AG04450 (cell line): Measurements from ENCODE around the gene WDR70. TPM values are rescaled to one million over a fixed set of nuclear protein-coding genes. Genes with fewer than 3 reads are reported as not detected.

Experiments
- CTCF ChIA-PET: fragments of 300-600, 350-600 bp; formaldehyde crosslinking; extraction: SDS; loops from one replicate; lab custom pipeline; 2022; ENCODE audit warnings: antibody characterized with exemption, inconsistent platforms; lab: Charles Lee
- POLR2A ChIA-PET: fragments of 350-600 bp; formaldehyde crosslinking; extraction: SDS; loops from one replicate; lab custom pipeline; 2021; ENCODE audit warnings: antibody characterized with exemption, inconsistent platforms; lab: Yijun Ruan, JAX
- DNase-seq: peaks from one replicate; pipeline ENCODE4 v3.0.0-alpha.2; 2011; ENCODE audit warnings: low read depth, low spot score
- H3K27ac ChIP-seq: one replicate; pipeline ENCODE4 v1.5.1; 2012; ENCODE audit warnings: low read depth, low read length, control low read depth
- H3K27me3 ChIP-seq: one replicate; pipeline ENCODE4 v1.6.0; 2012; ENCODE audit warnings: low read length; ENCODE audit not compliant: control insufficient read depth, insufficient read depth
- H3K4me3 ChIP-seq: 2 replicates; pipeline ENCODE4 v1.5.1; 2011; ENCODE audit warnings: mild to moderate bottlenecking, low read depth, low read length, control low read depth
- H3K9me3 ChIP-seq: 2 replicates; pipeline ENCODE4 v1.5.1; 2012; ENCODE audit warnings: low read length; ENCODE audit not compliant: control insufficient read depth, insufficient read depth
- CTCF ChIP-seq: IDR thresholded peaks from 2 replicates; pipeline ENCODE4 v1.5.1; 2011; ENCODE audit warnings: low read depth, low read length, control low read depth, inconsistent platforms
- polyA plus RNA-seq: library from polyadenylated mRNA; depleted of rRNA; stranded (reverse); fragments of >200 nt; gene quantifications from 2 replicates; pipeline ENCODE4 v1.2.3, GENCODE V29; 2011

Gene WDR70
- polyA plus RNA-seq, 1 experiment = 38.5 TPM

- ChIA-PET POLR2A (interaction anchor here (0.6 kb wide), 1 partner anchor 10 kb away, joined by 3 read pairs; no protein-coding TSS in a partner anchor), CTCF (no interaction called here)
- Histone ChIP-seq H3K27me3 (no peaks in the 10 kb centered on the region), H3K27ac (no peak overlapping the region), H3K9me3 (no peaks in the 10 kb centered on the region), H3K4me3 (no peak overlapping the region)
- no peak for DNase-seq
- no peak for TF ChIP-seq CTCF
Measured at GRCh38 chr5:37570597-37570996, 191.5 kb downstream of the WDR70 start.

GRCh38 chr5:37571985-37572384 is 192.9 kb downstream of the WDR70 start:
- H3K27ac ChIP-seq = no peak overlapping the region
- H3K9me3 ChIP-seq = no peaks in the 10 kb centered on the region
- ChIA-PET POLR2A (no interaction called here), CTCF (no interaction called here)
- no peak for TF ChIP-seq CTCF
- no peak overlapping the region for H3K4me3 ChIP-seq
- no peaks in the 10 kb centered on the region for H3K27me3 ChIP-seq
- DNase-seq = no peak

GRCh38 chr5:37575541-37576489 is 196.7 kb downstream of the WDR70 start:
- CTCF ChIA-PET = interaction anchor here (0.9 to 1.0 kb wide), 2 partner anchors 20 to 689 kb away, joined by 3 to 4 read pairs; no protein-coding TSS in a partner anchor
- POLR2A ChIA-PET = no interaction called here

GRCh38 chr5:37576552-37576951 is 197.4 kb downstream of the WDR70 start:
- Histone ChIP-seq H3K9me3 (no peaks in the 10 kb centered on the region), H3K27me3 (no peaks in the 10 kb centered on the region), H3K4me3 (no peak overlapping the region), H3K27ac (no peak overlapping the region)
- POLR2A ChIA-PET = no interaction called here
- DNase-seq = no peak
- CTCF ChIA-PET = interaction anchor here (0.8 to 0.9 kb wide), 2 partner anchors 163 to 688 kb away, joined by 3 read pairs; no protein-coding TSS in a partner anchor
- TF ChIP-seq CTCF = no peak

More at GRCh38 chr5:37575541-37576489, 196.7 kb downstream of the WDR70 start:
- TF ChIP-seq CTCF = no peak
- no peak for DNase-seq
- Histone ChIP-seq H3K4me3 (no peak overlapping the region), H3K27ac (no peak overlapping the region), H3K27me3 (no peaks in the 10 kb centered on the region), H3K9me3 (no peaks in the 10 kb centered on the region)

- CTCF ChIA-PET = interaction anchor here (0.5 to 0.6 kb wide), 2 partner anchors 21 to 165 kb away, joined by 3 read pairs; no protein-coding TSS in a partner anchor
- H3K4me3 ChIP-seq = no peak overlapping the region
- no peaks in the 10 kb centered on the region for H3K9me3 ChIP-seq
- TF ChIP-seq CTCF = no peak
- DNase-seq = no peak
- H3K27ac ChIP-seq = no peak overlapping the region
- POLR2A ChIA-PET = no interaction called here
- no peaks in the 10 kb centered on the region for H3K27me3 ChIP-seq
Measured at GRCh38 chr5:37578176-37578575, 199.1 kb downstream of the WDR70 start.
